C4-2B (cell line): ENCODE data around the gene CACHD1.
"Not testable (repeated sequence)": the region's sequence is repeated elsewhere in the genome, so short reads cannot be mapped to it uniquely, and the experiment has no call there.

ENCODE experiments used
- ZFX ChIP-seq: fragments of 450-650 bp; IDR thresholded peaks from 2 replicates; pipeline ENCODE4 v1.6.1; 2017
- TF ChIP-seq, protein P1 (sequence below): fragments of 450-650 bp; conservative IDR thresholded peaks from 2 replicates; pipeline ENCODE4 v1.5.1; 2017; ENCODE audit warnings: mild to moderate bottlenecking

DNA sequence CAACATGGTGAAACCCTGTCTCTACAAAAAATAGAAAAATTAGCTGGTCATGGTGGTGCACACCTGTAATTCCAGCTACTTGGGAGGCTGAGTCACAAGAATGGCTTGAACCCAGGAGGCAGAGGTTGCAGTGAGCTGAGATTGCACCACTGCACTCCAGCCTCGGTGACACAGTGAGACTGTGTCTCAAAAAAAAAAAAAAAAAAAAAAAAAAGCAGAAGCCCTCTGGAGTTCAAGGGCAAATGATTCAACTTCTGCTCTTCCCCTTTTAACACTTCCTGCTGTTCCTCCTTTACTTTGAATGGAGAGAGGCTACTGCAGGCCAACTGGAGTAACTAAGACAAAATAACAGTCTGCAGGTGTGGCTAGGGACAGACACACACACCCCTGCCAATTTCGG lies 42.3 kb downstream of the CACHD1 start:
- TF ChIP-seq, protein P1, sequence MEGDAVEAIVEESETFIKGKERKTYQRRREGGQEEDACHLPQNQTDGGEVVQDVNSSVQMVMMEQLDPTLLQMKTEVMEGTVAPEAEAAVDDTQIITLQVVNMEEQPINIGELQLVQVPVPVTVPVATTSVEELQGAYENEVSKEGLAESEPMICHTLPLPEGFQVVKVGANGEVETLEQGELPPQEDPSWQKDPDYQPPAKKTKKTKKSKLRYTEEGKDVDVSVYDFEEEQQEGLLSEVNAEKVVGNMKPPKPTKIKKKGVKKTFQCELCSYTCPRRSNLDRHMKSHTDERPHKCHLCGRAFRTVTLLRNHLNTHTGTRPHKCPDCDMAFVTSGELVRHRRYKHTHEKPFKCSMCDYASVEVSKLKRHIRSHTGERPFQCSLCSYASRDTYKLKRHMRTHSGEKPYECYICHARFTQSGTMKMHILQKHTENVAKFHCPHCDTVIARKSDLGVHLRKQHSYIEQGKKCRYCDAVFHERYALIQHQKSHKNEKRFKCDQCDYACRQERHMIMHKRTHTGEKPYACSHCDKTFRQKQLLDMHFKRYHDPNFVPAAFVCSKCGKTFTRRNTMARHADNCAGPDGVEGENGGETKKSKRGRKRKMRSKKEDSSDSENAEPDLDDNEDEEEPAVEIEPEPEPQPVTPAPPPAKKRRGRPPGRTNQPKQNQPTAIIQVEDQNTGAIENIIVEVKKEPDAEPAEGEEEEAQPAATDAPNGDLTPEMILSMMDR = not testable (repeated sequence)
- TF ChIP-seq ZFX = not testable (repeated sequence)
